HG02852 (cell line): Measurements from ENCODE around the gene KSR1.
"Not testable (repeated sequence)": the region's sequence is repeated elsewhere in the genome, so short reads cannot be mapped to it uniquely, and the experiment has no call there.

Experiments
- ATAC-seq: cut with Tn5 transposase; IDR thresholded peaks from one replicate; pipeline ENCODE4 v1.9.1; 2021; ENCODE audit warnings: mild to moderate bottlenecking, moderate library complexity; ENCODE audit not compliant: unreplicated experiment

Gene KSR1

DNA sequence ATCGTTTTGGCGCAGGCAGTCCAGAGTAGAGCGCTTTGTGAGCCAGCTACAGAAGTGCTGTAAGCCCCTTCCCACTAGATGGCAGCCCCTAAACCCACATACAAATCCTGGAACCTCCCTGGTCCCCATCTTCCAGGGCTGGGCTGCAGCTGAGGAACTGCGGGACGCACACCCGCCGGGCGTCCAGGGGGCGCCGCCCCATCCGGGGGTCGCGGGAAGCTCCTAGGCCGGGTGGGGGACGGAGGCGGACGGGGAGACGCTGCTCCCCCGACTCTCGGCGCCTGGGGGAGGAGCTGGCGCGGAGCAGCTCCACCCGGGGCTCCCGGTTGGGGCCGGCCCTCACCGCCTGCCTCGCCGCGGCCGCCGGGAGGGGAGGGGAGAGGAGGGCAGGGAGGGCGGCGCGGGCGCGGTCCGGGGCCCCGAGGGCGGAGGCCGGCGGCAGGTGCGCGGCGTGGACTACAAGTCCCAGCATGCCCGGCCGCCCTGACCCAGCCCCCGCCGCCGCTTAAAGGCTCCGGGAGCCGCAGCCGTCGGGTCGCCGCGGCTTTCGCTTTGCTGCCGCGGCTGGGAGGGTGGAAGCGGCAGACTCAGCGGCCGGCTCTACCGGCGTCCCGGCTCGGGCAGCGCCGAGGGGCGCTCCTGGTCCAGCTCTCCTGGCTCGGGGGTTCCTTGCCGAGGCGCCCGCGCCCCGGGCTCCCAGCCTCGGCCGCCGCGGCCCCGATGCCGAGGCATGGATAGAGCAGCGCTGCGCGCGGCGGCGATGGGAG lies at the start of gene KSR1:
Gene KSR1 (plus strand): TSS at position 535 of the 767 bp plus-strand sequence. CDS start 196 bp downstream, at position 731.
- ATAC-seq = peak; percentile 80

DNA sequence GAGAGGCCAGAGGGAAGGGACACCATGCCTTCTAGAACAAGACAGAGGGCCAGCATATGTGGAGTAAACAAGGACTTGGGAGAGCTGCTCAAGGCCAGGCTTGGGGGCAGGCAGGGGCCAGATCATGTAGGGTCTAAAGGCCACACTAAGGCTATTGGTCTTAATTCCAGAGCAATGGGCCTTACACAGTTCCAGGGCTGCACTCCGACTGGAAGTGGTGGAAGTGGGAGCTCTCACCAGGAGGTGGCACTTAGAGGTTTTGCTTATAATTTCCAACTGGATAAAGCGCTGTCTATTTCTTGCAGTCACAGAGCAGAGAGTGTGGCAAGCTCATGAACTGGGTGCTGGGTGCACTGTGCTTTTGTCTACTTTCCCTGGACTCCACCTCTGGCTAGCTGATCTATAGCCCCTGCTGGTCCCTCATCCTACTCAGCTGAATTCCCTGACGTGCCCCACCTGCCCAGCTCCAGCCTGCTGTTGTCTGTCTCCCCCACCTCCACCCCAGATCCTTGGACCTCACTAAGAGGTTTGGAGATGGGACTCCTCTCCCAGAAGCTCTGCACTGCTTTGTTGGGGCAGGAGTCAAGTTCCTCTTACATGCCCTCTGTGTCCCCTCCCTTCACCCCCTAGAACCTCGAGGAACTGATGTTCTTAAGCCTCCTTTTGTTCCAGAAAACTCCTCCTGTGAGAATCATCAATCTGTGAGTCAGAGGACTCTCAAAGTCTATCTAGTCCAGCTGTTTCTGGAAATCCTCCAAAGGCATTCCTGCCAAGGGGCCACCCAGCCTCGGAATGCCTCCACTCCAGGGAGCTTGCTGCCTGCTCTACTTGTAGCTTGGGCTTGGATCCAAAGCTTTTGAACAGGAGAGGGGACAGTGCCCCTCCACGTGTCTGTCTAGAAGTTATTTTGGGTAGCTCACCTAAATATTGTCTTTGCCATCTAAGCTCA lies 48.1 kb upstream of the KSR1 start:
- no peak for ATAC-seq

DNA sequence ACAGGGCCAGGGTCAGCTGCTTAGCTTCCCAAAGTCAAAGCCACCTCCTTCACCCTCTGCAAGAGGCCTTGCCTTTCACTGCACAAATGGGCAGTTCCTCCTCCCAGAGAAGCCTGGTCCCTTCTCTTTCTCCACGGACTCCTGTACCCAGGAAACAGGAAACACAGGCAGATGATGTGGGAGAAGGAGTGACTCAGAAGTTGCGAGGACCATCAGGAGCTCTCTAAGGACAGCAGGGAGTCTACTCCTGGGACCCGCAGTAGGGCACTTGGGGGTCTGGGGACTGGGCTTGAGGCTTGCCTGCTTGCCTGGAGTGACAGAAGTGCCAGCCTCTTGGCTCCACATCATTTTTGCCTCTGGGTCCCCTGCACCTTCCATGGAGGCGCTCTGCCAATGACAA lies 47.4 kb upstream of the KSR1 start:
- ATAC-seq = no peak

DNA sequence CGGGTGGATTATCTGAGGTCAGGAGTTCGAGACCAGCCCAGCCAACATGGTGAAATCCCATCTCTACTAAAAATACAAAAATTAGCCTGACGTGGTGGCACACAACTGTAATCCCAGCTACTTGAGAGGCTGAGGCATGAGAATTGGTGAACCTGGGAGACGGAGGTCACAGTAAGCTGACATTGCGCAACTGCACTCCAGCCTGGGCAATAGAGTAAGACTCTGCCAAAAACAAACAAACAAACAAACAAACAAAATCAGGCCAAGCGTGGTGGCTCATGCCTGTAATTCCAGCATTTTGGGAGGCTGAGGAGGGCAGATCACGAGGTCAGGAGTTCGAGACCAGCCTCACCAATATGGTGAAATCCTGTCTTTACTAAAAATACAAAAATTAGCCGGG lies 44.1 kb upstream of the KSR1 start:
- ATAC-seq = not testable (repeated sequence)

DNA sequence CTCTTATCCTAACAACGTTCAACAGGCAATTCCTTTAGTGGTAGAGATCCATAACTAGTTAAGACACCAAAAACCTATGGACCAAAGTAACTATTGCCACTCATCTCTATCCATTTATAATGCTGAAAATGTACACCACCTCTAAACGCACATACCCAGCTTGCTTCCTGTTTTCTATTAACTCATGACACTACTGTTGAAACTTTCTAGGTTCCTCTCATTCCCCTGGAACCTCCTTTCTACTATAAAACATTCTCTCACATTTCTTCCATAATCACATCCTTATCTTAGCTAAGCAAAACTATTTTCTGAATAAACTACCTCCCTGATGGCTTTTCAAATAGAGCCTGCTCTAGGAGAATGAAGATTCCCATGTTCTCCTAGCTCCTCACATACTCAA lies 42.9 kb upstream of the KSR1 start:
- no peak for ATAC-seq

DNA sequence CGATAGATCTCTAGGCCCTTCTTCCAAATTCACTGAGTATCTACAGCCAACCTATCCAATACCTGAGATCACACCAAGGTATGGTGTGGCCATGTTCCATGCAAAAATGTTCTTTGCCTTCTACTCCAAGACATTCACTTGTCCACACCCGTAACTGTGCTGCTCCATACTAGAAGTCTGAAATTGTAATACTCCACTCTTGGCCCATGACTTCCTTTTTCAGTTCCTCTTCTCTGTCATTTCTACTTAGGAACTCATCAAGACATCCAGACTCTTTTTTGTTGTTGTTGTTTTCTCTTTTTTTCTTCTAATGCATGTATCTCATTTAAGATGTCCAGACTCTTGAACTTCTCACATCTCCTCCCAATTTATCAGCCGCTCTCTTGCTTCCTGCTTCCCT lies 42.5 kb upstream of the KSR1 start:
- ATAC-seq = no peak

DNA sequence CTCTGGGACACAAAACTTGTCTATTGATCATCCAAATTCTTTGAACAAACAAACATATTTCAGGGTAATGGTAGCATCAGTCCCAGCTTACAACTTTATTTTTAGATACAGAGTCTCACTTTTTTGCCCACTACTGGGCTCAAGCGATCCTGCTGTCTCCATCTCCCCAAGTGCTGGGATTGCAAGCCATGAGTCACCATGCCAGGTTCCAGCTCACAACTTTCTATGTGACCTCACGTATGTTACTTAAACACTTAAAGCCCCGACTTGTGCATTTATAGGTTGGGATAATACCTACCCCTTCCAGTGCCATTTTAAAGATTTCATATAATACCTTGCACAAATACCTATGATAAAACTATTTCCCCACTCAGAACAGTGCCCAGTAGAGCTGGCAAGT lies 42.0 kb upstream of the KSR1 start:
- ATAC-seq = no peak

DNA sequence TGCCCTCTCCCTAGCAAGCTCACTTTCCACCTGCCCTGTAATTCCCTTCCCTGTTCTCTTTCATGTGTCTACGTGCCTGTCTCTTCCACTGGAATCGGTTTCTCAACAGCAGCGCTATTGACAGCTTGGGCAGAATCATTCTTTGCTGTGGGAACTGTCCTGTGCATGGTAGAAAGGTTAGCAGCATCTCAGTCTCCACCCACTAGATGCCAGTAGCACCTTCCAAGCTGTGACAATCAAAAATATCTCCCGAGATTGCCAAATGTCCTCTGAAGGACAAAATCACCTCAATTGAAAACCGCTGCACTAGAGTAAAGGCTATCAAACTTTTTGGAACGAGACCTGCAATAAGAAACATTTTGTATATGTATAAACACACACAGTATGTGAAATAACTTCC lies 41.6 kb upstream of the KSR1 start:
- ATAC-seq = no peak

DNA sequence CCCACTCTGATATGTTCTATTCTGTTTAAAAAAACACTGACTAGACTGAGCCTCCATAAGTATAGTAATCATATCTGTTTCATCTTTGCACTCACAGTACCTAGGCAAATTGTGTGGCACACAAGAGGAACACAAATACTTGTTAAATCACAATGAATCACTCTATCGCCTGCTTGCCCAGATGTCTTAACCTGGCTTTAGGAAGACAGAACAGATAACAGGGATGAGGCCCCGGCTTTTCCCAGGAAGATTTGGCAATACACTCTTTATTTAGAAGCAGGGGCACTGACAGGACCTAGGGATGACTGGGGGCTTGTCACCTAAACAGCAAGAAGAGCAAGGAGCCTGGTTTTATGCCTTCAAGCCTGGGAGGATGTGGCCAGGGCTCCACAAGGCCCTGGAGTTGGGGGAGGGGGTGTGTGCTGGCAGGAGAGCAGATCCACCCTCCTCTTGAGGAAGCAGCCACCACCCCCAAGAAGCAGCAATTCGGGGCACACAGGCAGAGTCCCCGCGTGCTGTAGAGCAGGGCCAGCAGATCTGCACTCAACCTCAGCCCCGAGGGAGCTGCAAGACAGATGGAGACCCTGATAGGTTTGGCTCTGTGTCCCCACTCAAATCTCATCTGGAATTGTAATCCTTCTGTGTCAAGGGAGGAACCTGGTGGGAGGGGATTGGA lies 41.0 kb upstream of the KSR1 start:
- ATAC-seq = no peak

DNA sequence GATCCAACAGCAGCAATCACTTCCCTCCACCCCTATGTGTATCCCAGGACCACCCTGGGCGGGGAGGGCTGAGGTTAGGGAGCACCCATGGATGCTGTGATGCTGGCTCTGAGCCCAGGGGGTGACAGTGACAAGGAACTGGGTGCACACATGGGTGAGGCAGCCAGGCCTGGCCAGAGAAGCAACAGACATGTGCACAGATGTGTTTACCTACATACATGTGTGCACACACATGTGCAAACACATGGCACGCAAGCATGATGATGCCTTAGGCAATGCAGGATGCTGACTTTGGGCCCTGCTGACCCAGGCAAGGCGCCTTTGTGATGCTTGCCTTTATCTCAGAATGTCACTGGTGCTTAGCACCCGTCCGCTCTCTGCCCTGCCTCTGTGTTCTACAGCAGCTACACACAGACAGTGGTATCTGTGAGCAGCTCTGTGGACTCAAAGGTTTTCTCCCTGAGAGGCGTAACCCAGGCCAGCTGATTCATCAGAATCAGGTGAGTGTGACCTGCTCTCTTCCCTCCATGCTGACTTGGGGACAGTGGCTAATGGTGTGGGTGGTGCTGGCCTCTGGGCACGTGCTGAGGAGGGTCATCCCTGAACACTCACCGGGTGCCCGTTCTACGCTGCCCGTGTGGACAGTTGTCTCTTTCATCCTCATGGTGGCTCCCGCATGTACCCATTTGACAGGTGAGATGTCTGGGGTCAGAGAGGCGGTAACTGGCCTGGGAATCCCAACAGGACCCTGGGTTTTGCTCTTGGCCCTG lies 38.5 kb upstream of the KSR1 start:
- ATAC-seq = no peak

DNA sequence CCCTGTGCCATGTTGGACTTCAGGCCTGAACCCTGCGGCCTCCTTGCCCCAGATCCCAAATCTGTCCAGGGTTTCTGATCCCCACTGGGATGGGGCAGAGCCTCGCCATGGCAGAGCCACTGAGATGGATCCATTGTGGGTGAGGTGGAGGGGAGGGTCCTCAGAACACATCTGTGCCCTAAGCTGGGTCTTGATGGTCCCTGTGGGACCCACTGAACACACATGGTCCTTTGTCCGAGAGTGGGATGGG lies 38.0 kb upstream of the KSR1 start:
- ATAC-seq = no peak

DNA sequence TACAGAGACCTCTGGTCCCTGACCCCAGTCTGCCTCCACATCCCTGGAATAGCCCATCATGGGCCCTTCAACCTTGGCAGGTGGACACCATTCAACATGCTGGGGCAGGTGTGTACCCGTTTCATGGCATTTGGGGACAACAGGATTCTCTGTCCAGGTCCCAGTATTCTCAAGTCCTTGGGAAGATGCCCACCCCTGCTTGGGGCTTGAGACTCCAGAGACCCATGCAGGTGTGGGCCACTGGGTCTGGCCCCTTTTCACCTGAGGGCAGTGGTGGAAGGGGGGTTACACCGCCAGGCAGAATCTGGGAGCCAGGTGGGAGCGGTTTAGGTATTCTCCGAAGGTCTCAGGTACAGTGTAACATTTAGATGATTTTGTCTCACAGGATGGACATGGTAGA lies 37.1 kb upstream of the KSR1 start:
- ATAC-seq = no peak

DNA sequence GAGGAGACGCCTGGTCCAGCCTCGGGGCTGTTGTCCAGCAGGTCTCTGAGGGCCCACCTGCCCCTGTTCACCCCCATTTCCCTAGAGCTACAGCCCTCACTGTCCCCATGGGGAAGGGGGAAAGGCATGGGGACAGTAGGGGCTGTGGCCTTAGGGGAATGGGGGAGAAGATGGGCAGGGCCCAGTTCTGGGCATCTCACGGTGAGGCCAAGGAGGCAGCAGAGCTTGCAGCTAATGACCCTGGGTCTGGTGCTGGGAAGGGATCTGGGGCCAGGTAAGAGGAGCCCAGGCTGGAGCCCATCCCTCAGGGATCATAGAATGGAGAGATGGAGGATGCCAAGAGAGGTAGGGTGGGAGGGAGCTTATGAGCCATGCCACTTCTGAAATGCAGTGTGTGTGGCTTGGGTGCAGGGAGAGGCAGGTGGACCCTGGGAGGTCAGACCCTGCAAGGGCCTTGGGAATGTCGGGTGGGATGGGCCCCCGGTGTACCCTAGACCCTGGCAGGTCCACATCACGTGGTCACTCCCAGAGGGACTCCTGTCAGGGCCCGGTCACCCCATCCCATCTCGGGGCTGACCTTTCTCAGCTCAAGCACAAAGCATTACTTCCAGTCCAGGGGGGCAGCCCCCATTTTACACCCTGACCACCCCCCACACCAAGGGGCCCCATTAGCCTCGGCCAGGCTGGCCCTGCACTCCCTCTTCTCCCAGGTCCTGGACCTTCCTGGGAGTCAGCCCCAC lies 35.9 kb upstream of the KSR1 start:
- ATAC-seq = no peak

DNA sequence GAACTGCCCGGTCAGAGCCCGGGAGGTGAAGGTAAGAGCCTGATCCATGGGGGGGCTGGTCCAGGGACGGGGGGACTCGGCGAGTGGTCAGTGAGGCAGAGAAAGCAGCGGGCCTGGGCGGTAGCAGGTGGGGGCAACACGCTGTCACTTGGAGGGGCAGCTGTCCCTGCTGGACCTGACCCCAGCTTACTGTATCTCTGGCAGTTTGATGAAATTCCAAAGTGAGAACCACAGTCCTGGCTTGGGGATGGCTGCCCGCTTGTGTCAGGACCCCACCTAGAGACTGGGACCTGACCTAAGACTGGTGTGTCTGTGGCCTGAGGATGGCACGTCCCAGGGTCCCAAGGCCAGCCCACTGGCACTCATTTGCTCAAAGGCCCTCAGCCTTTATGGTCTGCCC lies 35.1 kb upstream of the KSR1 start:
- no peak for ATAC-seq

DNA sequence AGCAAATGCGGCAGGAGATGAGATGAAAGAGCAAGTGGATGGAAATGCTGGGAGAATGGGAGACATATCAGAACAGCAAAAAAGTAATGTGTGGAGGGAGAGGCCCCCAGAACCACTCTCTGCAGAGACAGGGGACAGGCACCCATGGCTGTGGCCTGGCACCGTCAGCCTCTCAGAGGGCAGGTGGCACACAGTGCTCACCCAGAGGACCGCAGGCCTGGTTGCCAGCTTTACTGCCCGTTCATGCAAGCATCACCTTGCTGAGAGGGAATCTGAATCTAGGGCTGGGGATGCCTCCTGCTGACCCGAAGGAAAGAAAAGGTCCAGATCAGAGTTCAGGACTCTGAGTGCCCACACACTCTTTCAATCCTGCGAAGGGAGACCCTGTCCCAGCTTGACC lies 34.6 kb upstream of the KSR1 start:
- ATAC-seq = not testable (repeated sequence)

DNA sequence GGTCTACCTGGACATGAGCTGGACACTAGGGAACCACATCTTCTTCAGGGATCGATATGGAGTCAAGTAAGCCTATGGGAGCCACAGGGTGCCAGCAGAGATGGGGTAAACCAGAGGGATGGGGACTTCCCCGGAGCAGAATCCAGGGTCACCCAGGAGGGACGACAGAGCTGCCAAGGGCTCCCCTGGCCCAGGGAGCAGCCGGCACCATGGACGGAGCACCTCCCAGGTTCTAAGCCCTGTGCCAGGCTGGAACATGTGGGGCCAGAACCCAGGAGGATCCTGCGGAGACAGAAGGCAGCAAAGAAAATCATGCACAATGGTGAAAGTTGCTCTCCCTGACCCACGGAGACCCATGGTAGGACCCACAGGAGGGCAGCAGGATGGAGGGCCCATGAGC lies 33.6 kb upstream of the KSR1 start:
- no peak for ATAC-seq

DNA sequence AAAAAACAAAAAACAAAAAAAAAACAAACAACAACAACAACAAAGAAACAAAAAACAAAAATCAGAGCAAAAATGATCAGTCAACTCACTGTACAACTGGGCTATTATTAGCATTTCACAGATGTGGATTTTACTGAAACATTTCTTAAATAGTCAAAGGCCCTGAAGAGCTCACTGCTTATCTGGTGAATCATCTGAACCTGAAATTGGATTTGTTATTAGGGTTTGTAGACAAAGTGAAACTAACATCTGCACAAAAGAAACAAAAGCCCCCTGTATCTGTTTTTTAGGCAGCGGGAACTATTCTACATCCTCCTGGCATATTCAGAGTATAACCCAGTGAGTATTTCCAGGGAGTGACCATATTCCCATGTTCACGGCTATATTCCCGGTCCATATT lies 32.6 kb upstream of the KSR1 start:
- ATAC-seq = no peak

DNA sequence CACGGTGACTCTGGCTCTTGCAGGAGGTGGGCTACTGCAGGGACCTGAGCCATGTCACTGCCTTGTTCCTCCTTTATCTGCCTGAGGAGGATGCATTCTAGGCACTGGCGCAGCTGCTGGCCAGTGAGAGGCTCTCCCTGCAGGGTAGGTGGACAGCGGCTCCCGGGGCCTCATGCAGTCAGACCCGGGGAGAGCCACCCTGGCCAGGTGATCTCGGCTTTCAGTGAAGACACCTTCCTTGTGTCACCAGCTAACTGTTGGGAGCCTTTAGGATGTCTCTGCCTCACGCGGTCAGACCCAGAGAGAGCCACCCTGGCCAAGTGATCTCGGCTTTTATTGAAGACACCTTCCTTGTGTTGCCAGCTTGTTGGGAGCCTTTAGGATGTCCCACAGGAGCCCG lies 31.7 kb upstream of the KSR1 start:
- ATAC-seq = no peak

DNA sequence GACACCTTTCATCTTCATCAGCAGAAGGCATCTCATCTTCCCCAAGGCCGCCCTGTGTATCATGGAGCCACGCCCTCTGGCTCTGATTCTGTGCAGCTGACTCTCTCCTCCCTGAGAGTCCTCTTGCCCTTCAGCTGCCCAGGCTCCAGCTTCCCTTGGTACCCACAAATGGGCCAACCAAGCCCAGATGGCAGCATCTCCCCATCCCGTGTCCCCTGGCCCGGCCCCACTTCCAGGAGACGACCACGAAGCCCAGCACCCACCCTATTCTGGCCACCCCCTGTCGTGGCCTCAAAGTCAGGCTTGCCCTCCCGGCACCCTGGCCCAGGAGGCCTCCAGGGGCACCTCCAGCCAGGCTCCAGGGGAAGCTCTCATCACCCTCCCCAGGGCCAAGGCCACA lies 31.3 kb upstream of the KSR1 start:
- ATAC-seq = no peak

DNA sequence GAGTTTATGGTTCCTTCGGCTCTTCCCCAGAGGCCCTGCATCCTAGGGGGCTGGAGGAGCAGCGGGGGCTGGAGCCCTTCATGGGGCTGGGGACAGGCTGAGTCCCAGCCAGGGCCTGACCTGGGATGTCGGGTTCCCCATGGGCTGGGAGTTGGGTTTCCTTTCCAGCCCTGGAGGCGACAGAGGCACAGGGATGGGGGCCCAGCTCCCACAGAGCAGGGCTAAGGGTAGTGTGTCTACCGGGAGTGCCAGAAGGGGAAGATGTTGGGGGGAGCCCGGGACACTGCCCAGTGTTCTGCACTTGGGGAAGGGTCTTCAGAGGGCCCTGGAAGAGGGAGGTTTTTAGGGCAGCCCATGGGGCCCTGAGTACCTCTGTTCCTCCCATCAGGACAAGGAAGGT lies 30.7 kb upstream of the KSR1 start:
- not testable (repeated sequence) for ATAC-seq
